Muscle layer of duodenum (tissue), 2 donors: Measurements from ENCODE around the gene PHLDB2.

Source experiments
- H3K27ac ChIP-seq: one replicate; pipeline ENCODE4 v1.7.0; 2013; ENCODE audit warnings: mild to moderate bottlenecking, low read length
- H3K27me3 ChIP-seq: one replicate; pipeline ENCODE4 v1.7.0; 2013; ENCODE audit warnings: low read depth, mild to moderate bottlenecking, control low read depth, low read length
- H3K36me3 ChIP-seq, 2 donors: one replicate each; pipeline ENCODE4 v1.7.0; 2013; ENCODE audit warnings: low read length in 2 of 2, control low read depth in 1 of 2, mild to moderate bottlenecking in 1 of 2; ENCODE audit not compliant: insufficient read depth in 2 of 2, control insufficient read depth in 1 of 2
- H3K4me1 ChIP-seq, 2 donors: one replicate each; pipeline ENCODE4 v1.7.0; 2013; ENCODE audit warnings: low read length in 2 of 2, mild to moderate bottlenecking in 2 of 2, control low read depth in 1 of 2, moderate library complexity in 1 of 2; ENCODE audit not compliant: insufficient read depth in 2 of 2, control insufficient read depth in 1 of 2
- H3K4me3 ChIP-seq, 2 donors: one replicate each; pipeline ENCODE4 v1.7.0; 2013; ENCODE audit warnings: low read length in 2 of 2, low read depth in 1 of 2, mild to moderate bottlenecking in 1 of 2
- H3K9me3 ChIP-seq, 2 donors: one replicate each; pipeline ENCODE4 v1.7.0; 2013; ENCODE audit warnings: low read length in 2 of 2, control low read depth in 1 of 2, mild to moderate bottlenecking in 1 of 2; ENCODE audit not compliant: control insufficient read depth in 1 of 2
- donor health status: healthy.

PHLDB2 gene

DNA sequence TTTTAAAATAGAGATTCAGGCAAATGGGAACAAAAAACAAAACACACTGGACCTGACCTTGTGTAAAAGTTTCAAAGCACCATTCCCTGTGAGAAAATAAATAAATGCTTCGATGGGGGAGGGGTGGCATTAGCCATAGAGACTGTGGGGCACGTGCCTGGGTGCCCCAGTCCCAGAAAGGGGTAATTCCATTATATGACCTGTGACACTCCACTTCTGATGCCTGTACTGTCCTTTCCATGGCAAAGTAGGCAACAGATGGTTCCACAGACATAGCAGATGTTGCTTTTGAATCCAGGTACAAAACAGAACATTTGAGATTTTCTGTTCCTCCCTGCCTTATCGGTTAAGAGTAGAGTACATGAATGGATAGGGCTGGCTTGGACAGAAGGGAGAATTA, 3.9 kb downstream of the PHLDB2 start:
- Histone ChIP-seq H3K27ac (peak overlapping the region; percentile 91), H3K4me1 (peaks cover 17 to 22% of the 10 kb centered on the region in 2 donors), H3K27me3 (no peaks in the 10 kb centered on the region), H3K36me3 (no peaks in the 10 kb centered on the region), H3K9me3 (no peaks in the 10 kb centered on the region), H3K4me3 (peak overlapping the region; percentile 27 to 91)

- H3K4me1 ChIP-seq: peaks cover 17 to 24% of the 10 kb centered on the region in 2 donors
- H3K27ac ChIP-seq: peak overlapping the region; percentile 91
- no peak overlapping the region for H3K4me3 ChIP-seq
- H3K36me3 ChIP-seq: no peaks in the 10 kb centered on the region
- H3K9me3 ChIP-seq: no peaks in the 10 kb centered on the region
- H3K27me3 ChIP-seq: no peaks in the 10 kb centered on the region
These were observed 5.1 kb downstream of the PHLDB2 start for GRCh38 chr3:111863942-111864694.

GRCh38 chr3:111864821-111865656, 6.0 kb downstream of the PHLDB2 start:
- no peaks in the 10 kb centered on the region for H3K27me3 ChIP-seq
- H3K4me3 ChIP-seq: peak overlapping the region in 1 of 2 donors; percentile 36
- H3K36me3 ChIP-seq: no peaks in the 10 kb centered on the region
- H3K4me1 ChIP-seq: peaks cover 17 to 33% of the 10 kb centered on the region in 2 donors
- H3K27ac ChIP-seq: peak overlapping the region; percentile 91
- no peaks in the 10 kb centered on the region for H3K9me3 ChIP-seq

DNA sequence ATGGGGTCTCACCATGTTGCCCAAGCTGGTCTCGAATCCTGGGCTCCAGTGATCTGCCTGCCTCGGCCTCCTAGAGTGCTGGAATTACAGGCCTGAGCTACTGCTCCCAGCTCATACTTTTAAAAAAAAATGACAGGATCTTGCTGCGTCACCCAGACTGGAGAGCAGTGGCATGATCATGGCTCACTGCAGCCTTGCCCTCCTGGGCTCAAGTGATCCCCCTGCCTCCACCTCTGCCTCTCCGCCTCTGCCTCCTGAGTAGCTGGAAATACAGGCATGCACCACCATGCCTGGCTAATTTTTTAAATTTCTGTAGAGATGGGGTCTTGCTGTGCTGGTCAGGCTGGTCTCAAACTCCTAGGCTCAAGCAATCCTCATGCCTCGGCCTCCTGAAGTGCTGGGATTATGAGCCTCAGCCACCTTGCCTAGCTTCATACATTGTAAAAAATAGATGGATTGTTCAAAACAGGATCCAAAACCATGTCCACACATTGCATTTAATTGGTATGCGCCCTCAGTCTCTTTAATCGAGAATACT, 8.9 kb downstream of the PHLDB2 start:
- no peak overlapping the region for H3K27ac ChIP-seq
- no peaks in the 10 kb centered on the region for H3K36me3 ChIP-seq
- H3K4me1 ChIP-seq: peaks cover 16 to 43% of the 10 kb centered on the region in 2 donors

GRCh38 chr3:111870620-111871019, 11.6 kb downstream of the PHLDB2 start:
- Histone ChIP-seq H3K36me3 (no peaks in the 10 kb centered on the region), H3K4me1 (peaks cover 0 to 35% of the 10 kb centered on the region in 2 donors), H3K27ac (no peak overlapping the region), H3K27me3 (no peaks in the 10 kb centered on the region), H3K9me3 (no peaks in the 10 kb centered on the region), H3K4me3 (no peak overlapping the region)

More for the DNA sequence above, 8.9 kb downstream of the PHLDB2 start:
- H3K9me3 ChIP-seq: no peaks in the 10 kb centered on the region
- H3K4me3 ChIP-seq: no peak overlapping the region
- no peaks in the 10 kb centered on the region for H3K27me3 ChIP-seq

GRCh38 chr3:111871809-111872623, 13.0 kb downstream of the PHLDB2 start:
- Histone ChIP-seq H3K27me3 (no peaks in the 10 kb centered on the region), H3K36me3 (no peaks in the 10 kb centered on the region), H3K4me1 (peaks cover 0 to 30% of the 10 kb centered on the region in 2 donors), H3K27ac (no peak overlapping the region), H3K4me3 (no peak overlapping the region), H3K9me3 (no peaks in the 10 kb centered on the region)

DNA sequence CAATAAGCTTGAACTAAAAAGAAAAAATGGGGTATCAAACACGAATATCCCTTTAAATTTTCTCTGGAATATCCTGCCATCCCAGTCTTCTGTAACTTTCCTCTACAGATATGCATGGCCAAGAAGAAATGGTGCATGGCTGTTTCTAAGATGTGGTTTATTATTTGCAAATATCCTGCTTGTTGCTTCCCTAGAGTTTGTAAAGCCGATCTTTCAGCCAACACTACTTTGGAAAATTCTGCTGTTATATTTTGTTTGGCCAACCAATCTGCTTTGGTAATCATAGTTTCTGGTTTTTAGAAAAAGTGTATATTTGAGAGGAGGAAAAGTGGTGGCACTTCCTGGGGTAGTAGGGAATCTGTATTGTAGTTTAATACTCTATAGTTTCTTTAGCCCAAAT, 13.9 kb downstream of the PHLDB2 start:
- Histone ChIP-seq H3K9me3 (no peaks in the 10 kb centered on the region), H3K27ac (no peak overlapping the region), H3K4me1 (peaks cover 0 to 30% of the 10 kb centered on the region in 2 donors), H3K4me3 (no peak overlapping the region), H3K27me3 (no peaks in the 10 kb centered on the region), H3K36me3 (no peaks in the 10 kb centered on the region)

GRCh38 chr3:111874177-111874820, 15.2 kb downstream of the PHLDB2 start:
- no peak overlapping the region for H3K27ac ChIP-seq
- H3K4me3 ChIP-seq: no peak overlapping the region
- no peaks in the 10 kb centered on the region for H3K27me3 ChIP-seq
- peaks cover 0 to 27% of the 10 kb centered on the region in 2 donors for H3K4me1 ChIP-seq
- H3K9me3 ChIP-seq: no peaks in the 10 kb centered on the region
- no peaks in the 10 kb centered on the region for H3K36me3 ChIP-seq

DNA sequence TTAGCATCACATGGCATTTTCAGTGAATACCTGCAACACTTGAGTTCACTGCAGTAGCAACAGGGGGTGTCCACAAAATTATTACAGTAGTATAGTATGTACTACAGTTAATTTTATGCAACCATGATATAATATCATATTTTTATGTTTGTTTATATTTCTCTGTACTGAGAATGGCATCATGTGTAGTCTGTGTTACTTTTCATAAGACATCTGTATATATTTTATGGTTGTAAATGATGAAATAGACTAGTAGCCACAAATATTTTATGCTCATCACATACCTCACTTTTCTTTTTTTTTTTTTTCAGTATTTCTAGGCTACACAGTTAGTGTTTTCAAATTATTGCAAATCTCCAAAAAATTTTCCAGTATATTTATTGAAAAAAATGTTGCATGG, 22.4 kb downstream of the PHLDB2 start:
- no peak overlapping the region for H3K4me3 ChIP-seq
- H3K27ac ChIP-seq: no peak overlapping the region
- H3K9me3 ChIP-seq: peaks cover 0 to 5% of the 10 kb centered on the region in 2 donors
- peaks cover 0 to 4% of the 10 kb centered on the region in 2 donors for H3K4me1 ChIP-seq
- peaks cover 5 to 9% of the 10 kb centered on the region in 2 donors for H3K36me3 ChIP-seq
- H3K27me3 ChIP-seq: no peaks in the 10 kb centered on the region

DNA sequence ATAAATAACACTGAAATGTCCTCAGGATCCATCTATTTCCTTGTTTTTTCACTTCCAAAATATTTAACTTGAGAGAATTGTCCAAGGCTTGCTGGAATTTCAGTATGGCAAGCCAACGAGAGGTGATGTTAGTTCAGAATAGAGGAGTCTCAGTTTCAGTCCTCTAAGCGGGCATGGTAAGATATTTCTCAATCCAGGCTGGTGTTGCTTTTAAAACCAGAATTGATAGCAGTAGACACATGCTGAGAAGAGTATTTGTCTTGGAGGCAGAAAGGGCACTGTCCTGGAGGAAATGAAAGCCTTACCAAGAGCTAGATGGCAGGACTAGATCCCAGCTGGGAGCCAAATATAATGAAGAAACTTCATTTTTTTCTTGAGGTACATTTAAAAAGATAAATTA, 23.1 kb downstream of the PHLDB2 start:
- H3K9me3 ChIP-seq: peaks cover 0 to 5% of the 10 kb centered on the region in 2 donors
- H3K36me3 ChIP-seq: peaks cover 5 to 9% of the 10 kb centered on the region in 2 donors
- peaks cover 0 to 4% of the 10 kb centered on the region in 2 donors for H3K4me1 ChIP-seq
- H3K27me3 ChIP-seq: no peaks in the 10 kb centered on the region
- no peak overlapping the region for H3K4me3 ChIP-seq
- H3K27ac ChIP-seq: no peak overlapping the region
